ENCODE measurements around the gene ATP2B2. TPM values are rescaled to one million over a fixed set of nuclear protein-coding genes. Genes with fewer than 3 reads are reported as not detected.

ATP2B2 gene
- total RNA-seq, 3 donors from 2014 or later: 0.09 to 0.70 (median 0.12) TPM

- H3K9me3 ChIP-seq: no peaks in the 10 kb centered on the region
- no peaks in the 10 kb centered on the region for H3K36me3 ChIP-seq (ENCODE audit: low read depth)
- TF ChIP-seq CTCF (IDR thresholded peaks at IDR 0.05): no peak
- intact Hi-C loops (cut with DNase I, micrococcal nuclease): no loop called here
- no peaks in the 10 kb centered on the region for H3K4me1 ChIP-seq (ENCODE audit: low read depth)
- no peak overlapping the region for H3K4me3 ChIP-seq
- no peak for ATAC-seq
- DNase-seq: peak in 1 of 3 donors; percentile 19
These were observed 104.5 kb downstream of the ATP2B2 start for GRCh38 chr3:10400749-10401495.

GRCh38 chr3:10400050-10400748, 105.2 kb downstream of the ATP2B2 start:
- intact Hi-C loops (cut with DNase I, micrococcal nuclease): no loop called here
- Histone ChIP-seq H3K4me3 (no peak overlapping the region), H3K9me3 (no peaks in the 10 kb centered on the region), H3K4me1 (ENCODE audit: low read depth) (no peaks in the 10 kb centered on the region), H3K36me3 (ENCODE audit: low read depth) (no peaks in the 10 kb centered on the region)
- no peak for TF ChIP-seq CTCF (IDR thresholded peaks at IDR 0.05)
- ATAC-seq (no peak), DNase-seq (no peak)

GRCh38 chr3:10399634-10400033, 105.8 kb downstream of the ATP2B2 start:
- no peaks in the 10 kb centered on the region for H3K36me3 ChIP-seq (ENCODE audit: low read depth)
- intact Hi-C loops (cut with DNase I, micrococcal nuclease): no loop called here
- no peak overlapping the region for H3K4me3 ChIP-seq
- TF ChIP-seq CTCF (IDR thresholded peaks at IDR 0.05): no peak
- peak in 1 of 3 donors; percentile 15 for DNase-seq
- H3K4me1 ChIP-seq (ENCODE audit: low read depth): no peaks in the 10 kb centered on the region
- no peak for ATAC-seq
- H3K9me3 ChIP-seq: no peaks in the 10 kb centered on the region

GRCh38 chr3:10398341-10398740, 107.0 kb downstream of the ATP2B2 start:
- H3K36me3 ChIP-seq (ENCODE audit: low read depth): no peaks in the 10 kb centered on the region
- ATAC-seq: no peak
- no peak overlapping the region for H3K4me3 ChIP-seq
- intact Hi-C loops (cut with DNase I, micrococcal nuclease): no loop called here
- H3K9me3 ChIP-seq: no peaks in the 10 kb centered on the region
- TF ChIP-seq CTCF (IDR thresholded peaks at IDR 0.05): no peak
- H3K4me1 ChIP-seq (ENCODE audit: low read depth): no peaks in the 10 kb centered on the region
- peak in 1 of 3 donors; percentile 24 for DNase-seq

GRCh38 chr3:10397879-10398278, 107.5 kb downstream of the ATP2B2 start:
- Histone ChIP-seq H3K4me1 (ENCODE audit: low read depth) (no peaks in the 10 kb centered on the region), H3K4me3 (no peak overlapping the region), H3K9me3 (no peaks in the 10 kb centered on the region), H3K36me3 (ENCODE audit: low read depth) (no peaks in the 10 kb centered on the region)
- TF ChIP-seq CTCF (IDR thresholded peaks at IDR 0.05): no peak
- no peak for DNase-seq
- intact Hi-C loops (cut with DNase I, micrococcal nuclease): no loop called here
- no peak for ATAC-seq
